ENCODE measurements around the gene CHRNA7. TPM values are rescaled to one million over a fixed set of nuclear protein-coding genes. Genes with fewer than 3 reads are reported as not detected.
"Not testable (repeated sequence)": the region's sequence is repeated elsewhere in the genome, so short reads cannot be mapped to it uniquely, and the experiment has no call there.

Gene CHRNA7
- total and polyA plus RNA-seq, 10 of the 15 experiments (the other 5 are each of a cell fraction or from before 2014, with no cell fraction given) = 0.06 to 0.15 (median 0.12) TPM; not detected in 7

DNA sequence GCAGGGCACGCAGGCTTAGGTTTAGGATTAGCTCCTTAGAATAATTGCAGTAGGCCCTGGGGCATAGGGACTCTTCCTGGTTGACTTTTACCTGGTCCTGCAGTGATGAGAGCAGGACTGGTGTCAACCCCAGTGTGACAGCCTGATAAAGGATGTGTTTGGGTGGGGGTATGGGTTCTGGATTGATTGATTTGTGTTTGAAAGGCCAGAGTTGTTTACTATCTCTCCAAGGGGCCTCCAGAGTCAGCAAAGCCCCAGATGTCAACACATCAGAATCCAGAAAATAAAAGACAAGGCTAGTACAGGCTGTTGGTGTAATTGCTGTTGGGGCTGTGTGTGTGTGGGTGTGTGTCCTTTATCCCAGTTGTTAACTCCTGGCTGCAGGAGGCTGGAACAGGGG is 122.3 kb downstream of the CHRNA7 start:
- CTCF ChIA-PET = no interaction called here
- BruUV-seq (replicated peaks) = no TSS peak
- Histone ChIP-seq H3K4me3 (no peak overlapping the region), H3K4me2 (ENCODE audit: control insufficient read depth, insufficient read depth) (no peak overlapping the region), H3K36me3 (ENCODE audit: control insufficient read depth in 2 of 2, insufficient read depth in 2 of 2, low read length in 1 of 2) (no peaks in the 10 kb centered on the region), H3K27ac (ENCODE audit: control insufficient read depth, insufficient read depth) (no peak overlapping the region), H2AFZ (ENCODE audit: control insufficient read depth, low read depth, low read length) (no peak overlapping the region), H3K79me2 (ENCODE audit: control insufficient read depth, insufficient read depth, low read length) (no peaks in the 10 kb centered on the region), H3K9me3 (replicated peaks; ENCODE audit: control insufficient read depth, insufficient read depth, low read length) (no peaks in the 10 kb centered on the region), H3K4me1 (ENCODE audit: control insufficient read depth, insufficient read depth, low read length) (no peaks in the 10 kb centered on the region), H3K9ac (ENCODE audit: control insufficient read depth, insufficient read depth, low read length) (no peak overlapping the region), H3K27me3 (replicated peaks in 1 of 2; ENCODE audit: control insufficient read depth in 2 of 2, insufficient read depth in 2 of 2, low read length in 1 of 2) (no peaks in the 10 kb centered on the region), H4K20me1 (ENCODE audit: control insufficient read depth, insufficient read depth) (no peaks in the 10 kb centered on the region)
- RAD21 ChIA-PET (ENCODE audit: unreplicated experiment) = no interaction called here
- intact Hi-C loops (cut with micrococcal nuclease; ENCODE audit: unreplicated experiment) = no loop called here
- TF ChIP-seq ZBED1 (IDR thresholded peaks at IDR 0.05; ENCODE audit: borderline replicate concordance) (no peak), HDAC2 (IDR thresholded peaks at IDR 0.05) (no peak), ZNF24 (IDR thresholded peaks at IDR 0.05) (no peak), EP300 (IDR thresholded peaks at IDR 0.05; ENCODE audit: borderline replicate concordance in 1 of 2, control insufficient read depth in 1 of 2, low read depth in 2 of 2, low read length in 2 of 2) (no peak), GATAD2B (conservative IDR thresholded peaks at IDR 0.05; ENCODE audit: low read depth) (no peak), ZBTB40 (IDR thresholded peaks at IDR 0.05; ENCODE audit: borderline replicate concordance) (no peak), BRCA1 (IDR thresholded peaks at IDR 0.05; ENCODE audit: low read depth, low read length) (no peak), NFXL1 (IDR thresholded peaks at IDR 0.05; ENCODE audit: borderline replicate concordance) (no peak), EED (IDR thresholded peaks at IDR 0.05; ENCODE audit: low read depth) (no peak)
- POLR2A ChIA-PET = no interaction called here
- DNase-seq (ENCODE audit: low read depth, low spot score) (no peak), FAIRE-seq (no peak), ATAC-seq (no peak)
- in situ Hi-C loops (cut with MboI) = no loop called here
- 0% methylated on average over 1 of the region's 1 CpG for WGBS (ENCODE audit: insufficient coverage, insufficient replicate concordance, low lambda C conversion rate, missing lambda C conversion rate)
- SMC1A ChIA-PET (ENCODE audit: uncharacterized antibody, unreplicated experiment) = no interaction called here

DNA sequence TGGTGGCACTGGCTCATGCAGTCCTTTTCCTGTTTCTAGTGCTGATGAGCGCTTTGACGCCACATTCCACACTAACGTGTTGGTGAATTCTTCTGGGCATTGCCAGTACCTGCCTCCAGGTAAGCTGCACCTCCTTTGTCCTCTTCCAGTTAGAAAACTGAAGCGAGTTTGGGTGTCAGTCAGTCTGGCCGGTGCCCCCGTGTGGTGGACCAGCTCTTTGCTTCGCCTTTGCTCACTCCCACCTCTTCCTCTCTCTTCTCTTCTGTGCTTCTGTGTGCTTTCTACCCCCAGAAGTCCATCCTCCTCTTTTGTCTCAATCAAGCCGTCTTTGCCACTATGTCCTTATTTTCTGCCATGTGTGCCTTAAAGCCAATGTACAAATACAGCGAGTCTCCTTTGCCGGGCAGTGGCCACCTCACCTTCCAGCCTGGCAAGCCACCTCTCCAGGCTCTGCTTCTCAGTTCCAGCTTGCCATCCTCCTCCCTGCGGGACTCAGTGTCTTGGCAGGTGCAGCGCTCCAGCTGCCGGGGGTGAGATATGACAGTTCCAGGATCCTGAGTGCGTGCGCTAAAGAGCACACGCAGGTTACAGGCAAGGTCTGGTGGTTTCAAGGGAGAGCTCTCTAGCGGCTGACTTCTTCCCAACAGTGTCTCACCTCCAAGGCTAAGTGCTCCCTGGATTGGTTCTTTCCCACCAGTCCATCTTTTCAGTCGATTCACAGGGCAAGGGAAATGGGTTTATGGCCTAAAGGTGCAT is 123.7 kb downstream of the CHRNA7 start:
- H3K27me3 ChIP-seq (replicated peaks in 1 of 2; ENCODE audit: control insufficient read depth in 2 of 2, insufficient read depth in 2 of 2, low read length in 1 of 2); SMC1A ChIA-PET (ENCODE audit: uncharacterized antibody, unreplicated experiment); H3K79me2 ChIP-seq (ENCODE audit: control insufficient read depth, insufficient read depth, low read length); H3K27ac ChIP-seq (ENCODE audit: control insufficient read depth, insufficient read depth); H2AFZ ChIP-seq (ENCODE audit: control insufficient read depth, low read depth, low read length); H3K4me3 ChIP-seq; CTCF ChIA-PET; DNase-seq (ENCODE audit: low read depth, low spot score); H3K4me2 ChIP-seq (ENCODE audit: control insufficient read depth, insufficient read depth); H3K36me3 ChIP-seq (ENCODE audit: control insufficient read depth in 2 of 2, insufficient read depth in 2 of 2, low read length in 1 of 2); H3K9ac ChIP-seq (ENCODE audit: control insufficient read depth, insufficient read depth, low read length); intact Hi-C loops (cut with micrococcal nuclease; ENCODE audit: unreplicated experiment); in situ Hi-C loops (cut with MboI); H3K4me1 ChIP-seq (ENCODE audit: control insufficient read depth, insufficient read depth, low read length); BruUV-seq (replicated peaks); H3K9me3 ChIP-seq (replicated peaks; ENCODE audit: control insufficient read depth, insufficient read depth, low read length); H4K20me1 ChIP-seq (ENCODE audit: control insufficient read depth, insufficient read depth); POLR2A ChIA-PET; ATAC-seq; RAD21 ChIA-PET (ENCODE audit: unreplicated experiment): not testable (repeated sequence)
- peak; percentile 38 for FAIRE-seq
- WGBS (ENCODE audit: insufficient coverage, insufficient replicate concordance, low lambda C conversion rate, missing lambda C conversion rate) = no CpG with 5 or more reads among the region's 18 CpGs

Data from GM12878 (cell line).